NCI-H524 treated with DMSO at 0.1 percent for 48 hours (cell line): ENCODE results near the gene ANTKMT.
"Not testable (repeated sequence)": the region's sequence is repeated elsewhere in the genome, so short reads cannot be mapped to it uniquely, and the experiment has no call there.

Experiments used
- DNase-seq: peaks from one replicate; lab custom pipeline; 2025; lab: John Stamatoyannopoulos, UW

The ANTKMT gene

GRCh38 chr16:743794-744500 is 23.0 kb downstream of the ANTKMT start:
- no peak for DNase-seq

GRCh38 chr16:745739-746138 is 24.8 kb downstream of the ANTKMT start:
- no peak for DNase-seq

GRCh38 chr16:746637-747036 is 25.7 kb downstream of the ANTKMT start:
- no peak for DNase-seq

GRCh38 chr16:747978-748746 is 27.2 kb downstream of the ANTKMT start:
- no peak for DNase-seq

- no peak for DNase-seq
Measured at GRCh38 chr16:749010-749409, 28.1 kb downstream of the ANTKMT start.

GRCh38 chr16:750485-750884 is 29.5 kb downstream of the ANTKMT start:
- DNase-seq, result no peak

GRCh38 chr16:751152-752006 is 30.4 kb downstream of the ANTKMT start:
- no peak for DNase-seq

- no peak for DNase-seq
Measured at GRCh38 chr16:752007-752312, 31.0 kb downstream of the ANTKMT start.

- DNase-seq, result not testable (repeated sequence)
Measured at GRCh38 chr16:754121-754607, 33.2 kb downstream of the ANTKMT start.

GRCh38 chr16:754656-755055 is 33.7 kb downstream of the ANTKMT start:
- DNase-seq, result no peak

GRCh38 chr16:756428-756827 is 35.5 kb downstream of the ANTKMT start:
- DNase-seq, result no peak

- DNase-seq, result no peak
Measured at GRCh38 chr16:759110-759910, 38.4 kb downstream of the ANTKMT start.

- no peak for DNase-seq
Measured at GRCh38 chr16:760065-760464, 39.1 kb downstream of the ANTKMT start.

GRCh38 chr16:760545-761343 is 39.8 kb downstream of the ANTKMT start, which contains the start of gene MSLN:
TSS of gene MSLN (plus strand) at chr16:760734. CDS start at chr16:762681, 1,947 bp downstream.
- no peak for DNase-seq

- DNase-seq, result no peak
Measured at GRCh38 chr16:761625-762513, 40.9 kb downstream of the ANTKMT start.

GRCh38 chr16:762595-763268 is 41.8 kb downstream of the ANTKMT start:
- no peak for DNase-seq

- no peak for DNase-seq
Measured at GRCh38 chr16:763369-764183, 42.6 kb downstream of the ANTKMT start.

- no peak for DNase-seq
Measured at GRCh38 chr16:764184-764750, 43.3 kb downstream of the ANTKMT start.
